ENCODE measurements around the gene ADAMTS4. TPM values are rescaled to one million over a fixed set of nuclear protein-coding genes. Genes with fewer than 3 reads are reported as not detected.

Gene ADAMTS4
- total and polyA plus RNA-seq, 9 of the 15 experiments (the other 6 are each of a cell fraction or from before 2014, with no cell fraction given) = 0.07 to 3.7 (median 0.41) TPM

- no peak for FAIRE-seq
These were observed 34.2 kb upstream of the ADAMTS4 start for GRCh38 chr1:161233102-161233501.

More at GRCh38 chr1:161233102-161233501, 34.2 kb upstream of the ADAMTS4 start:
- in situ Hi-C loops (cut with MboI) (loop anchor here (5.0 kb wide), 1 partner anchor 59 kb away; no protein-coding TSS in a partner anchor), intact Hi-C loops (cut with micrococcal nuclease) (no loop called here)
- H3K9ac ChIP-seq (ENCODE audit: insufficient read depth in 1 of 2, low read depth in 2 of 2, low read length in 2 of 2) = no peak overlapping the region; a peak in 1 of 4 replicates
- H3K4me3 ChIP-seq = no peak overlapping the region
- ATAC-seq = no peak
- H3K27ac ChIP-seq (ENCODE audit: extremely low read depth, low read depth, low read length) = no peak overlapping the region
- BruUV-seq (replicated peaks) = no TSS peak
- no peak overlapping the region for H2AFZ ChIP-seq (ENCODE audit: low read depth, low read length)
- H3K79me2 ChIP-seq (ENCODE audit: control insufficient read depth, insufficient read depth, low read length) = no peaks in the 10 kb centered on the region
- CTCF ChIA-PET (ENCODE audit: low intra/inter-chr PET ratio) = no interaction called here
- DNase-seq (ENCODE audit: extremely low read depth in 1 of 4, low spot score in 3 of 4) = no peak
- no peaks in the 10 kb centered on the region for H4K20me1 ChIP-seq (replicated peaks; ENCODE audit: control insufficient read depth, insufficient read depth, low read length)
- H3K4me2 ChIP-seq (ENCODE audit: insufficient read depth, low read length) = no peak overlapping the region
- no peaks in the 10 kb centered on the region for H3K9me3 ChIP-seq (replicated peaks; ENCODE audit: control insufficient read depth, insufficient read depth, low read depth, low read length)
- no peaks in the 10 kb centered on the region for H3K9me1 ChIP-seq (ENCODE audit: control insufficient read depth, insufficient read depth, low read length)
- no peaks in the 10 kb centered on the region for H3K27me3 ChIP-seq (ENCODE audit: control insufficient read depth in 2 of 2, insufficient read depth in 2 of 2, low read length in 2 of 2)
- peaks cover 31% of the 10 kb centered on the region for H3K36me3 ChIP-seq (ENCODE audit: control insufficient read depth, insufficient read depth, low read length)
- POLR2A ChIA-PET = interaction anchor here (2.2 kb wide), 1 partner anchor 16 kb away, joined by 8 read pairs; no protein-coding TSS in a partner anchor
- peaks cover 0 to 15% of the 10 kb centered on the region in 2 experiments; a peak in 2 of 5 replicates for H3K4me1 ChIP-seq (replicated peaks in 1 of 2; ENCODE audit: control insufficient read depth in 2 of 2, insufficient read depth in 2 of 2, low read length in 2 of 2)
- WGBS (ENCODE audit: insufficient coverage, low coverage, missing lambda C conversion rate) = 83% methylated on average over 9 of the region's 9 CpGs
- TF ChIP-seq FOXP4 (CRISPR knock-in tag; IDR thresholded peaks at IDR 0.05; ENCODE audit: borderline replicate concordance) (no peak), POLR2G (IDR thresholded peaks at IDR 0.05; ENCODE audit: low read depth, low read length) (0 out of 2 replicates have a peak, but pooled peaks have one; percentile 42)
